Thoracic aorta (tissue), 2 donors: ENCODE results near the gene MTX1. TPM values are rescaled to one million over a fixed set of nuclear protein-coding genes. Genes with fewer than 3 reads are reported as not detected.

Experiments
- ATAC-seq: fragments of 150-250 bp; one replicate; pipeline ENCODE4 v1.8.0; 2017; ENCODE audit warnings: low read depth; ENCODE audit not compliant: insufficient number of reproducible peaks, low FRiP score
- DNase-seq: peaks from one replicate; pipeline ENCODE4 v3.0.0-alpha.2; 2020; ENCODE audit warnings: low spot score
- H3K27ac ChIP-seq, 2 donors: fragments of 200-600 bp; sonication (generic); 1 replicate in 1 of 2; 2 replicates in 1 of 2; pipeline ENCODE4 v1.5.1; 2016; ENCODE audit warnings: mild to moderate bottlenecking in 2 of 2, moderate library complexity in 2 of 2
- H3K27me3 ChIP-seq: fragments of 200-600 bp; sonication (generic); replicated peaks from 2 replicates; pipeline ENCODE4 v1.6.0; 2016; ENCODE audit warnings: mild to moderate bottlenecking; ENCODE audit not compliant: insufficient read depth
- H3K36me3 ChIP-seq: fragments of 200-600 bp; sonication (generic); one replicate; pipeline ENCODE4 v1.5.1; 2016
- H3K4me1 ChIP-seq, 2 donors: fragments of 200-600 bp; sonication (generic); 1 replicate in 1 of 2; 2 replicates in 1 of 2; pipeline versions ENCODE4 v1.5.1 to v1.6.0; 2016; ENCODE audit warnings: low read depth in 2 of 2, mild to moderate bottlenecking in 1 of 2; ENCODE audit not compliant: control insufficient read depth in 1 of 2
- H3K4me3 ChIP-seq: fragments of 200-600 bp; sonication (generic); 2 replicates; pipeline ENCODE4 v1.5.1; 2016; ENCODE audit warnings: mild to moderate bottlenecking
- H3K9me3 ChIP-seq: fragments of 200-600 bp; sonication (generic); 2 replicates; pipeline ENCODE4 v1.5.1; 2016
- CTCF ChIP-seq: fragments of 200-600 bp; sonication (generic); IDR thresholded peaks from one replicate; pipeline ENCODE4 v1.5.1; 2019; ENCODE audit warnings: antibody characterized with exemption
- total RNA-seq, 2 donors: library from RNA; depleted of rRNA; stranded (reverse); fragments of >200 nt; gene quantifications; one replicate each; pipeline versions ENCODE4 v1.1.0 to v1.2.3, GENCODE V29; 2016

MTX1 gene
- total RNA-seq, 2 donors from 2014 or later: 21.7 to 22.9 TPM

- TF ChIP-seq CTCF: no peak
- Histone ChIP-seq H3K4me3 (peak within 1 kb of the TSS; percentile 93), H3K4me1 (peaks cover 7 to 22% of the 10 kb centered on the region in 2 donors), H3K27me3 (no peaks in the 10 kb centered on the region), H3K27ac (peak within 1 kb of the TSS; percentile 82 to 87), H3K9me3 (no peaks in the 10 kb centered on the region), H3K36me3 (peaks cover 28% of the 10 kb centered on the region)
- peak; percentile 97 for DNase-seq
- ATAC-seq: peak; percentile 100
Measured at GRCh38 chr1:155261852-155262673, 53.6 kb downstream of the MTX1 start, which contains the start of gene SCAMP3. SCAMP3 (minus strand) TSS chr1:155262360; CDS start chr1:155262151, 209 bp downstream.

- H3K27ac ChIP-seq: no peak overlapping the region
- H3K4me1 ChIP-seq: peaks cover 7 to 22% of the 10 kb centered on the region in 2 donors
- no peak for ATAC-seq
- H3K4me3 ChIP-seq: no peak overlapping the region
- no peaks in the 10 kb centered on the region for H3K9me3 ChIP-seq
- TF ChIP-seq CTCF: no peak
- no peak for DNase-seq
- H3K36me3 ChIP-seq: peaks cover 35% of the 10 kb centered on the region
- H3K27me3 ChIP-seq: no peaks in the 10 kb centered on the region
Measured at GRCh38 chr1:155263067-155263466, 54.6 kb downstream of the MTX1 start.

Other genes starting within 250 kb of the MTX1 start
- gene PYGO2, start 246.9 kb upstream of the MTX1 start, total RNA-seq: 10 to 100 TPM; 17.8 to 21.4 TPM
- 100 to 1,000 TPM; 129 to 174 TPM for gene SHC1, start 237.9 kb upstream of the MTX1 start, total RNA-seq
- gene CKS1B, start 234.0 kb upstream of the MTX1 start, total RNA-seq: 10 to 100 TPM; 13.5 to 23.7 TPM
- gene FLAD1, start 225.4 kb upstream of the MTX1 start, total RNA-seq: 10 to 100 TPM; 23.8 to 27.2 TPM
- not detected for gene LENEP, start 215.1 kb upstream of the MTX1 start, total RNA-seq
- gene ZBTB7B, start 205.9 kb upstream of the MTX1 start, total RNA-seq: 10 to 100 TPM; 35.3 to 66.3 TPM
- under 1 TPM in 1 of 2 donors, not detected in 1; 0.42 TPM for gene DCST2, start 174.9 kb upstream of the MTX1 start, total RNA-seq
- not detected for gene DCST1, start 174.9 kb upstream of the MTX1 start, total RNA-seq
- 100 to 1,000 TPM; 119 to 144 TPM for gene ADAM15, start 157.4 kb upstream of the MTX1 start, total RNA-seq
- gene EFNA4, start 145.0 kb upstream of the MTX1 start, total RNA-seq: 1 to 10 TPM; 1.9 to 2.8 TPM
- gene EFNA3, start 129.9 kb upstream of the MTX1 start, total RNA-seq: 1 to 10 TPM; 1.5 to 3.2 TPM
- gene EFNA1, start 80.8 kb upstream of the MTX1 start, total RNA-seq: 10 to 100 TPM in 1 of 2 donors, 1 to 10 TPM in 1; 4.6 to 15.4 TPM
- 10 to 100 TPM; 13.0 to 22.2 TPM for gene SLC50A1, start 72.8 kb upstream of the MTX1 start, total RNA-seq
- gene DPM3, start 68.2 kb upstream of the MTX1 start, total RNA-seq: 10 to 100 TPM; 28.8 to 68.6 TPM
- 100 to 1,000 TPM; 106 to 112 TPM for gene KRTCAP2, start 35.4 kb upstream of the MTX1 start, total RNA-seq
- gene TRIM46, start 34.8 kb upstream of the MTX1 start, total RNA-seq: 1 to 10 TPM; 2.7 to 5.8 TPM
- gene THBS3, start 798 bp upstream of the MTX1 start, total RNA-seq: 10 to 100 TPM; 45.3 to 81.6 TPM
- 10 to 100 TPM; 14.7 to 16.1 TPM for gene ENTREP3, start 46.8 kb downstream of the MTX1 start, total RNA-seq
- 10 to 100 TPM; 32.5 to 50.2 TPM for gene SCAMP3, start 53.7 kb downstream of the MTX1 start, total RNA-seq
- gene CLK2, start 64.8 kb downstream of the MTX1 start, total RNA-seq: 10 to 100 TPM; 26.9 to 50.7 TPM
- gene HCN3, start 68.8 kb downstream of the MTX1 start, total RNA-seq: 1 to 10 TPM in 1 of 2 donors, under 1 TPM in 1; 0.92 to 1.9 TPM
- gene PKLR, start 92.7 kb downstream of the MTX1 start, total RNA-seq: not detected
- 10 to 100 TPM; 57.8 to 68.2 TPM for gene FDPS, start 100.2 kb downstream of the MTX1 start, total RNA-seq
- gene RUSC1, start 112.2 kb downstream of the MTX1 start, total RNA-seq: 10 to 100 TPM; 38.7 to 61.3 TPM